Activated naive CD4-positive, alpha-beta T cell treated with anti-CD3 and anti-CD28 coated beads, Interleukin-2, amount 10 ng/mL, durations not matched to agents 7 days and 5 days (primary cell): ENCODE data around the gene SLC46A3.
"Not testable (repeated sequence)": the region's sequence is repeated elsewhere in the genome, so short reads cannot be mapped to it uniquely, and the experiment has no call there.

Experiments used
- CTCF ChIA-PET: fragments of 350-600 bp; sonication (Branson Sonifier 250); formaldehyde crosslinking; loops from one replicate; lab custom pipeline; 2021; ENCODE audit warnings: antibody characterized with exemption; lab: Charles Lee
- DNase-seq: peaks from one replicate; pipeline ENCODE4 v3.0.0-alpha.2; 2020
- H3K27ac Mint-ChIP-seq: one replicate; pipeline ENCODE4 v1.8.0; 2021; ENCODE audit warnings: mild to moderate bottlenecking, moderate library complexity, mixed read lengths
- H3K27me3 Mint-ChIP-seq: one replicate; pipeline ENCODE4 v1.8.0; 2021; ENCODE audit warnings: mild to moderate bottlenecking, mixed read lengths
- H3K36me3 Mint-ChIP-seq: one replicate; pipeline ENCODE4 v1.8.0; 2021; ENCODE audit warnings: mixed read lengths
- H3K4me1 Mint-ChIP-seq: one replicate; pipeline ENCODE4 v1.8.0; 2021; ENCODE audit warnings: mixed read lengths
- H3K4me3 Mint-ChIP-seq: one replicate; pipeline ENCODE4 v1.8.0; 2021; ENCODE audit warnings: mild to moderate bottlenecking, moderate library complexity, mixed read lengths
- H3K9me3 Mint-ChIP-seq: one replicate; pipeline ENCODE4 v1.8.0; 2021; ENCODE audit warnings: mixed read lengths

Gene SLC46A3

GRCh38 chr13:28718196-28718542, 601 bp downstream of the SLC46A3 start:
- H3K4me3 Mint-ChIP-seq, result peak overlapping the region; percentile 89

DNA sequence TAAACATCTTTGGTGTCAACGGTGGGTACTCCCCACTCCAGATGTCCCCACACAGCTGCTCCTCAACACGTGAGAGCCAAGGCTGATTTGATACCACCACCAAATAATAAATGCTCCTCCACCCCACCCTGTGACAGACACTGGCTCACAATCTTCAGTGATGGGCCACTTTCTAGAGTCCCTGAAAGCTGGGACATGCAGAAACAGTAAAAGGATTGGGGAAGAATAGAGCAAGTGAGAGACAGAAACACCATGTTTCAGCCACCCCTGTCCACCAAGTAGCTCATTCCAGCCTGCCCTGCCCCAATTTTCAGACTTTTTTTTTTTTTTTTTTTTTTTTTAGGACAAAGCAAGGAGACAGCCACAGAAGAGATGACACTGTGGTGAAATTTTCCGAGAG, 1.6 kb downstream of the SLC46A3 start:
- Mint-ChIP-seq H3K36me3 (peaks cover 25% of the 10 kb centered on the region), H3K4me1 (peaks cover 29% of the 10 kb centered on the region), H3K4me3 (peak overlapping the region; percentile 89), H3K27ac (peak overlapping the region; percentile 39), H3K27me3 (no peaks in the 10 kb centered on the region), H3K9me3 (no peaks in the 10 kb centered on the region)
- DNase-seq, result no peak
- CTCF ChIA-PET, result no interaction called here

More at GRCh38 chr13:28718196-28718542, 601 bp downstream of the SLC46A3 start:
- DNase-seq, result no peak
- H3K9me3 Mint-ChIP-seq, result no peaks in the 10 kb centered on the region
- no peaks in the 10 kb centered on the region for H3K27me3 Mint-ChIP-seq
- peaks cover 29% of the 10 kb centered on the region for H3K4me1 Mint-ChIP-seq
- peaks cover 22% of the 10 kb centered on the region for H3K36me3 Mint-ChIP-seq
- CTCF ChIA-PET, result interaction anchor here (0.6 kb wide), 1 partner anchor 78 kb away, joined by 3 read pairs; no protein-coding TSS in a partner anchor
- peak overlapping the region; percentile 90 for H3K27ac Mint-ChIP-seq

DNA sequence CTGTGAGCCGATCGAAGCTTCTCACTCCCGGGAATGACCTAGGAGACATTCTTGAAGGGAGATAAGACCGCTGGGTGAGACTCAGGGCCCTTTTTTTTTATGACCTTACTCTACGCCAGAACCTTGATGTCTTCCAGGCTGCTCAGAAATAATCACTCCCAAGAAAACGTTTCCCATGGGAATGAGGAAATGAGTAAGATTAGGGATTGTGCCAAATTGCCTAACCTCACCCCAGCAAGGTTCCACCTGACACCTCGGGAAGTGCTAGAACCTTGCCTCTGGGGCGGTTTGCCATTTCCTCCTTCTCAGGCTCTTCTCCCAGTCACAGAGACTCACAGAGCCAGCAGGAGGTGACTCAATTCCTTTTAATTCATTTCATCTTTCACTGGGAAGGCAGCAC, 2.3 kb downstream of the SLC46A3 start:
- H3K9me3 Mint-ChIP-seq, result no peaks in the 10 kb centered on the region
- H3K4me3 Mint-ChIP-seq, result no peak overlapping the region
- H3K27ac Mint-ChIP-seq, result no peak overlapping the region
- H3K36me3 Mint-ChIP-seq, result peaks cover 25% of the 10 kb centered on the region
- H3K27me3 Mint-ChIP-seq, result no peaks in the 10 kb centered on the region
- no peak for DNase-seq
- CTCF ChIA-PET, result no interaction called here
- peaks cover 29% of the 10 kb centered on the region for H3K4me1 Mint-ChIP-seq

- no peaks in the 10 kb centered on the region for H3K9me3 Mint-ChIP-seq
- CTCF ChIA-PET, result no interaction called here
- no peak for DNase-seq
- H3K27me3 Mint-ChIP-seq, result no peaks in the 10 kb centered on the region
- peaks cover 31% of the 10 kb centered on the region for H3K36me3 Mint-ChIP-seq
- peaks cover 28% of the 10 kb centered on the region for H3K4me1 Mint-ChIP-seq
- no peak overlapping the region for H3K27ac Mint-ChIP-seq
- no peak overlapping the region for H3K4me3 Mint-ChIP-seq
Measured at GRCh38 chr13:28714651-28715050, 4.1 kb downstream of the SLC46A3 start.

DNA sequence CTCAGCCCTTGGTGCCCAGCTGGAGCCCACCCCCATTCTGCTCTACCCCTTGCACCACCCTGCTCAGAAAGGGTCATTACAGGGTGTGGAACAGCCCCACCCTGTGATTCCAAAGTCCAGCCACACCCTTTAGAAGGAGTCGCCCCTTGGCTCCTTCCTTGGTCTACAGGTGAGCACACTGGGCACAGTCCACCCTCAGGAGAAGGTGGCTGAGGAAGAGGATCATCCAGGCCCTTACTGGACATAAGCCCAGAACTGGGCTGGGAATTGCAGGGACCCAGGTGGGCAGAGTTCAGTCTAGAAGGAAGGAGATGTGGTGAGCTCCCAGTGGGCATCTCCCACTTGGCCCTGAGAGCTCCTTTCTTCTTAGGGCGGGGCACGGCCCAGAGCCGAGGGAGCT, 8.6 kb downstream of the SLC46A3 start:
- CTCF ChIA-PET, result interaction anchor here (0.6 kb wide), 1 partner anchor 841 kb away, joined by 3 read pairs; no protein-coding TSS in a partner anchor
- DNase-seq, result no peak
- Mint-ChIP-seq H3K27ac (no peak overlapping the region), H3K36me3 (peaks cover 35% of the 10 kb centered on the region), H3K4me1 (peaks cover 9% of the 10 kb centered on the region), H3K4me3 (no peak overlapping the region), H3K9me3 (no peaks in the 10 kb centered on the region), H3K27me3 (no peaks in the 10 kb centered on the region)

GRCh38 chr13:28707629-28708427, 10.9 kb downstream of the SLC46A3 start:
- DNase-seq, result no peak
- Mint-ChIP-seq H3K4me3 (no peak overlapping the region), H3K4me1 (peaks cover 9% of the 10 kb centered on the region), H3K9me3 (no peaks in the 10 kb centered on the region), H3K27ac (peak overlapping the region; percentile 33), H3K36me3 (peaks cover 33% of the 10 kb centered on the region), H3K27me3 (no peaks in the 10 kb centered on the region)
- CTCF ChIA-PET, result no interaction called here

GRCh38 chr13:28705461-28706083, 13.2 kb downstream of the SLC46A3 start:
- no peak for DNase-seq
- peaks cover 9% of the 10 kb centered on the region for H3K4me1 Mint-ChIP-seq
- H3K36me3 Mint-ChIP-seq, result peaks cover 42% of the 10 kb centered on the region
- H3K9me3 Mint-ChIP-seq, result no peaks in the 10 kb centered on the region
- no peaks in the 10 kb centered on the region for H3K27me3 Mint-ChIP-seq
- H3K4me3 Mint-ChIP-seq, result no peak overlapping the region
- H3K27ac Mint-ChIP-seq, result no peak overlapping the region
- CTCF ChIA-PET, result no interaction called here

- Mint-ChIP-seq H3K27me3 (no peaks in the 10 kb centered on the region), H3K4me3 (no peak overlapping the region), H3K36me3 (peaks cover 43% of the 10 kb centered on the region), H3K27ac (no peak overlapping the region), H3K4me1 (peaks cover 9% of the 10 kb centered on the region), H3K9me3 (no peaks in the 10 kb centered on the region)
- CTCF ChIA-PET, result no interaction called here
- DNase-seq, result no peak
Measured at GRCh38 chr13:28704919-28705318, 13.9 kb downstream of the SLC46A3 start.

DNA sequence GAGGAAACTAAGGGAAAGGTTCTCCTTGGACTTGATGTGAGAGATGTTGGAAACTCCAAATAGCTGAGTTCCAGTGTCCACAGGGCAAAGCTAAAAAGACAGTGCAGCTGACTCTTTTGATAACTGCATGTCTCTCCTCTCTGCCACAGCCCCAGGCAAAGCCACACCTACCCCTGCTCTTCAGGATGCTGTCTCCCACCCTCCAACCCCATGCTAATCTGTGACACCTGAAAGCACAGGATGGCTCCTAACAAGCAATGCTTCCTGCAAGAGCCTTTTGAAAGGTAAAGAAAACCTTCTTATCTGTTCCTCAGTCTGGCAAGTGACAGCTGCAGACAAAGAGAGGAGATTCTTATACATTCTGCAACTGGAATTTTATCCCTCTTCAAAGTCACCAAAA, 14.5 kb downstream of the SLC46A3 start:
- no peak overlapping the region for H3K27ac Mint-ChIP-seq
- H3K36me3 Mint-ChIP-seq, result peaks cover 41% of the 10 kb centered on the region
- H3K4me3 Mint-ChIP-seq, result no peak overlapping the region
- H3K9me3 Mint-ChIP-seq, result no peaks in the 10 kb centered on the region
- H3K27me3 Mint-ChIP-seq, result no peaks in the 10 kb centered on the region
- no peak for DNase-seq
- CTCF ChIA-PET, result no interaction called here
- peaks cover 9% of the 10 kb centered on the region for H3K4me1 Mint-ChIP-seq

GRCh38 chr13:28699246-28699645, 19.5 kb downstream of the SLC46A3 start:
- Mint-ChIP-seq H3K4me3 (no peak overlapping the region), H3K27me3 (no peaks in the 10 kb centered on the region), H3K27ac (no peak overlapping the region), H3K4me1 (no peaks in the 10 kb centered on the region), H3K36me3 (peaks cover 41% of the 10 kb centered on the region), H3K9me3 (no peaks in the 10 kb centered on the region)
- DNase-seq, result no peak
- CTCF ChIA-PET, result no interaction called here

DNA sequence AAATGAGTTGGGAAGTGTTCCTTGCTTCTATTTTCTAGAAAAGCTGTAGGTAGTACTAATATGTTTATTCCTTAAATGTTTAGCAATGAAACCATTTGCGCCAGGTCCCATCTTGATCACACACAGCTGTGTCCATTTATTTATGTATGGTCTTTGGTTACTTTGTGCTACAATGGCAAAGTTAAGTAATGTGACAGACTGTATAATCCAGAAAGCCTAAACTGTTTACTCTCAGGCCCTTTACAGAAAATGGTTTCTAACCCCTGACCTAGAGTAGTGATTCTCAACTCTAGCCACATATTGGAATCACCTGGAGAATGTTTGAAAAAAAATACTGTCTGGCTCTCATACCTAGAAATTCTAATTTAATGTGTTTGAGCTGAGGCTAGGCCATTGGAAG, 21.3 kb downstream of the SLC46A3 start:
- H3K27me3 Mint-ChIP-seq, result peaks cover 4% of the 10 kb centered on the region
- CTCF ChIA-PET, result no interaction called here

GRCh38 chr13:28693605-28694491, 24.9 kb downstream of the SLC46A3 start:
- Mint-ChIP-seq H3K27me3 (peaks cover 17% of the 10 kb centered on the region), H3K36me3 (peaks cover 15% of the 10 kb centered on the region)
- H3K4me3 Mint-ChIP-seq, H3K4me1 Mint-ChIP-seq, CTCF ChIA-PET, H3K9me3 Mint-ChIP-seq, H3K27ac Mint-ChIP-seq, DNase-seq: not testable (repeated sequence)

More for the DNA sequence above, 21.3 kb downstream of the SLC46A3 start:
- no peak for DNase-seq
- Mint-ChIP-seq H3K4me3 (no peak overlapping the region), H3K4me1 (no peaks in the 10 kb centered on the region), H3K9me3 (no peaks in the 10 kb centered on the region), H3K36me3 (peaks cover 35% of the 10 kb centered on the region), H3K27ac (no peak overlapping the region)

DNA sequence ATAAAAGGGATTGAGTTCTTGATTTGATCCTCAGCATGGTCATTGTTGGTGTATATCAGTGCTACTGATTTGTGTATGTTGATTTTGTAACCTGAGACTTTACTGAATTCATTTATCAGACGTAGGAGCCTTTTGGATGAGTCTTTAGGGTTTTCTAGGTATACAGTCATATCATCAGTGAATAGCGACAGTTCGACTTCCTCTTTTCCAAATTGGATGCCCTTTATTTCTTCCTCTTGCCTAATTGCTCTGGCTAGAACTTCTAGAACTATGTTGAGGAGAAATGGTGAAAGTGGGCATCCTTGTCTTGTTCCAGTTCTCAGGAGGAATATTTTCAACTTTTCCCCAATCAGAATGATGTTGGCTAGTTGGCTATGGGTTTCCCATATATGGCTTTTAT, 32.9 kb downstream of the SLC46A3 start:
- peaks cover 25% of the 10 kb centered on the region for H3K27me3 Mint-ChIP-seq
- CTCF ChIA-PET, result no interaction called here
- H3K9me3 Mint-ChIP-seq, result peaks cover 12% of the 10 kb centered on the region
- DNase-seq, result no peak
- H3K36me3 Mint-ChIP-seq, result no peaks in the 10 kb centered on the region
- H3K4me1 Mint-ChIP-seq, result no peaks in the 10 kb centered on the region
- no peak overlapping the region for H3K4me3 Mint-ChIP-seq
- no peak overlapping the region for H3K27ac Mint-ChIP-seq

DNA sequence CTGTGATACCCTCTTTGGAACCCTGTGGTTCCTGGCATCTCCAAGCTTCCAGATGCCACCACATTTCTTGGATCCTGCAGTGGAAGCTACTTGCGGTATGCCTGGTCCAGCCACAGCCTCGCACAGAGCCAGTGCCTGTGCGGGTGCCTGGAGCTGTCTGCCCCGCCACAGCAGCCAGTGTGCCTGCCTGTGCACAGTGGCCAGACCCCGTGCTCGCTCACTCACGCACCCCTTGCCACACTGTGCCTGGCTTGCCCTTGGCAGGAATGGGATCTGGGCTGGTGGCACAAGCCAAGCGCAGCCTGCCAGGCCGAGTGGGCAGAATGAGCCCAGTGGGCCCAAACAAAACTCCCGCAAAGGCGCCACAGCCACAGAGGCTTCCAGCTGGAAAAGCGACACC, 33.7 kb downstream of the SLC46A3 start:
- H3K4me3 Mint-ChIP-seq, result no peak overlapping the region
- peaks cover 20% of the 10 kb centered on the region for H3K27me3 Mint-ChIP-seq
- H3K36me3 Mint-ChIP-seq, result no peaks in the 10 kb centered on the region
- DNase-seq, result no peak
- peaks cover 12% of the 10 kb centered on the region for H3K9me3 Mint-ChIP-seq
- CTCF ChIA-PET, result no interaction called here
- no peaks in the 10 kb centered on the region for H3K4me1 Mint-ChIP-seq
- H3K27ac Mint-ChIP-seq, result no peak overlapping the region
